Psoas muscle (tissue), 8 donors: ENCODE measurements around the gene SLC35F3. TPM values are rescaled to one million over a fixed set of nuclear protein-coding genes. Genes with fewer than 3 reads are reported as not detected.

Experiments used
- ATAC-seq, 4 donors: fragments of 200-7000 bp; cut with Tn5 transposase; one replicate each; pipeline ENCODE4 v1.9.1; 2020; ENCODE audit warnings: moderate library complexity in 3 of 4, mild to moderate bottlenecking in 2 of 4
- DNase-seq, 2 donors: peaks; one replicate each; pipeline ENCODE4 v3.0.0-alpha.2; 2020
- H3K27ac ChIP-seq: fragments of 200-600 bp; one replicate; pipeline ENCODE4 v1.8.0; 2022
- H3K27me3 ChIP-seq, 3 donors: fragments of 200-600 bp in 1 of 3; one replicate each; pipeline versions ENCODE4 v1.6.1 to v1.8.0; 2013 to 2022; ENCODE audit warnings: low read length in 2 of 3, mild to moderate bottlenecking in 2 of 3, moderate library complexity in 1 of 3; ENCODE audit not compliant: insufficient read depth in 3 of 3
- H3K36me3 ChIP-seq, 2 donors: fragments of 200-600 bp in 1 of 2; one replicate each; pipeline versions ENCODE4 v1.6.1 to v1.8.0; 2013 to 2022; ENCODE audit warnings: low read depth in 1 of 2, mild to moderate bottlenecking in 1 of 2, moderate library complexity in 1 of 2; ENCODE audit not compliant: insufficient read depth in 1 of 2
- H3K4me1 ChIP-seq: fragments of 200-600 bp; one replicate; pipeline ENCODE4 v1.8.0; 2022
- H3K4me3 ChIP-seq: fragments of 200-600 bp; one replicate; pipeline ENCODE4 v1.8.0; 2022; ENCODE audit warnings: mild to moderate bottlenecking
- H3K9me3 ChIP-seq: fragments of 200-600 bp; one replicate; pipeline ENCODE4 v1.8.0; 2022
- WGBS, 3 donors: extraction: QIAGEN DNeasy Blood & Tissue Kit; methylation state at CpG; one replicate each; pipeline versions ENCODE4 v1.1.6 to v1.1.7; 2013; 5-methylcytosine and 5-hydroxymethylcytosine counted together
- intact Hi-C, 2 donors: fragments of 100-400 bp; cut with DNase I; formaldehyde crosslinking; loops; one replicate each; pipeline versions ENCODE4 v1.11.0 to v1.14.2; 2022
- polyA plus RNA-seq, 3 donors: library from polyadenylated mRNA; stranded (reverse); fragments of 200-250 nt; gene quantifications; one replicate each; pipeline ENCODE4 v1.2.3, GENCODE V29; 2013
- total RNA-seq, 4 donors: library from RNA; stranded (reverse); fragmentation: NEBNext Ultra II Directional in 2 of 4; extraction: Animal tissue kit (Norgen Biotek cat#: 25700) in 2 of 4; gene quantifications; one replicate each; pipeline versions ENCODE4 v1.2.1 to v1.2.4, GENCODE V29; 2021 to 2023
- TF ChIP-seq, protein P1 (sequence below): fragments of 200-600 bp; IDR thresholded peaks from one replicate; pipeline ENCODE4 v1.8.0; 2022; ENCODE audit warnings: antibody characterized with exemption
- donor health status: healthy with polysubstance abuse.
- donor health status: DM: no; HTN: no; CAD: no; lungs with moderate emphysema.
- donor health status: Bipolar disorder and iron deficiency.
- donor health status: healthy.
- donor health status: DM: yes; HTN: yes; CAD: no.
- donor health status: DM: no; HTN: no; CAD: no.
- donor health status: DM: no; HTN: no; CAD: no.
- donor health status: DM: yes; HTN: yes; CAD: no.

Gene SLC35F3
- total and polyA plus RNA-seq, 7 donors, result 0.01 to 0.16 (median 0.10) TPM; not detected in 3

GRCh38 chr1:234315091-234315541, 410.6 kb downstream of the SLC35F3 start:
- intact Hi-C loops, result no loop called here
- Histone ChIP-seq H3K9me3 (no peaks in the 10 kb centered on the region), H3K36me3 (no peaks in the 10 kb centered on the region), H3K4me1 (peaks cover 3% of the 10 kb centered on the region), H3K27me3 (no peaks in the 10 kb centered on the region), H3K27ac (no peak overlapping the region), H3K4me3 (no peak overlapping the region)
- TF ChIP-seq, protein P1, sequence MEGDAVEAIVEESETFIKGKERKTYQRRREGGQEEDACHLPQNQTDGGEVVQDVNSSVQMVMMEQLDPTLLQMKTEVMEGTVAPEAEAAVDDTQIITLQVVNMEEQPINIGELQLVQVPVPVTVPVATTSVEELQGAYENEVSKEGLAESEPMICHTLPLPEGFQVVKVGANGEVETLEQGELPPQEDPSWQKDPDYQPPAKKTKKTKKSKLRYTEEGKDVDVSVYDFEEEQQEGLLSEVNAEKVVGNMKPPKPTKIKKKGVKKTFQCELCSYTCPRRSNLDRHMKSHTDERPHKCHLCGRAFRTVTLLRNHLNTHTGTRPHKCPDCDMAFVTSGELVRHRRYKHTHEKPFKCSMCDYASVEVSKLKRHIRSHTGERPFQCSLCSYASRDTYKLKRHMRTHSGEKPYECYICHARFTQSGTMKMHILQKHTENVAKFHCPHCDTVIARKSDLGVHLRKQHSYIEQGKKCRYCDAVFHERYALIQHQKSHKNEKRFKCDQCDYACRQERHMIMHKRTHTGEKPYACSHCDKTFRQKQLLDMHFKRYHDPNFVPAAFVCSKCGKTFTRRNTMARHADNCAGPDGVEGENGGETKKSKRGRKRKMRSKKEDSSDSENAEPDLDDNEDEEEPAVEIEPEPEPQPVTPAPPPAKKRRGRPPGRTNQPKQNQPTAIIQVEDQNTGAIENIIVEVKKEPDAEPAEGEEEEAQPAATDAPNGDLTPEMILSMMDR, result no peak
- no peak for ATAC-seq
- DNase-seq, result no peak
- WGBS, 3 donors, result 63 to 71% (median 68%) methylated on average over 6 of the region's 6 CpGs

DNA sequence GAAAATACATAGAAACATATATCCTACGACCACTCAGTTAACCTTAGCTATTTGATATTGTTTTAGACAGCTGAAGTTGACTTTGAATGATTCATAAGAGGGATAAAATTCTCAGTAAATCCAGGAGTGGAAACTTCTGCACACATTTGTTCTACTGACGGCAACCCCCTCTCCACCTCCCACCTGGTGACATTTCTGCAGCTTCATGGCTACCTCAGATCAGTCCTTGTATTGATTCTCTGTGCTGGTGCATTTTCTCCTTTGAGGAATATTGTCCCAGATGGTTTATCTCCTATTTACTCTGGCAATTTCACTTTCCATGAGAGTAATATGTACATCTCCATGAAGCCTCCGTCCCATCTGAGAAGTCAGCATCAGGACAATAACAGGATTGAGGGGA, 411.1 kb downstream of the SLC35F3 start:
- H3K27ac ChIP-seq, result no peak overlapping the region

GRCh38 chr1:234316486-234316885, 412.0 kb downstream of the SLC35F3 start:
- Histone ChIP-seq H3K4me3 (no peak overlapping the region), H3K9me3 (no peaks in the 10 kb centered on the region), H3K27ac (no peak overlapping the region), H3K36me3 (no peaks in the 10 kb centered on the region), H3K4me1 (no peaks in the 10 kb centered on the region), H3K27me3 (no peaks in the 10 kb centered on the region)
- TF ChIP-seq, protein P1, result no peak
- intact Hi-C loops, result no loop called here
- WGBS, 3 donors, result 90 to 94% (median 93%) methylated on average over 18 of the region's 18 CpGs
- DNase-seq (no peak), ATAC-seq (no peak)

More for the DNA sequence above, 411.1 kb downstream of the SLC35F3 start:
- intact Hi-C loops, result no loop called here
- Histone ChIP-seq H3K36me3 (no peaks in the 10 kb centered on the region), H3K9me3 (no peaks in the 10 kb centered on the region), H3K4me3 (no peak overlapping the region), H3K27me3 (no peaks in the 10 kb centered on the region), H3K4me1 (no peaks in the 10 kb centered on the region)
- DNase-seq (no peak), ATAC-seq (no peak)
- WGBS, 3 donors, result 77 to 83% (median 80%) methylated on average over 3 of the region's 3 CpGs
- TF ChIP-seq, protein P1, result no peak

GRCh38 chr1:234316937-234317336, 412.5 kb downstream of the SLC35F3 start:
- TF ChIP-seq, protein P1, result no peak
- no peaks in the 10 kb centered on the region for H3K4me1 ChIP-seq
- no peaks in the 10 kb centered on the region for H3K9me3 ChIP-seq
- no peaks in the 10 kb centered on the region for H3K27me3 ChIP-seq
- H3K36me3 ChIP-seq, result no peaks in the 10 kb centered on the region
- 68 to 72% (median 69%) methylated on average over 6 of the region's 6 CpGs for WGBS, 3 donors
- no peak overlapping the region for H3K27ac ChIP-seq
- no peak overlapping the region for H3K4me3 ChIP-seq
- intact Hi-C loops, result no loop called here
- ATAC-seq (no peak), DNase-seq (no peak)

GRCh38 chr1:234320069-234320468, 415.6 kb downstream of the SLC35F3 start:
- H3K27ac ChIP-seq, result no peak overlapping the region
- TF ChIP-seq, protein P1, result no peak
- intact Hi-C loops, result no loop called here
- 86 to 88% (median 87%) methylated on average over 5 of the region's 5 CpGs for WGBS, 3 donors
- H3K27me3 ChIP-seq, result peaks cover 0 to 13% (median 0%) of the 10 kb centered on the region in 3 donors
- DNase-seq (no peak), ATAC-seq (no peak)
- H3K4me1 ChIP-seq, result no peaks in the 10 kb centered on the region
- H3K9me3 ChIP-seq, result no peaks in the 10 kb centered on the region
- no peak overlapping the region for H3K4me3 ChIP-seq
- H3K36me3 ChIP-seq, result no peaks in the 10 kb centered on the region
